Smooth muscle cell (in vitro differentiated cells): ENCODE measurements around the gene TRIM45. TPM values are rescaled to one million over a fixed set of nuclear protein-coding genes. Genes with fewer than 3 reads are reported as not detected.

Experiments
- DNase-seq: peaks from one replicate; lab custom pipeline; 2025; ENCODE audit not compliant: unreplicated experiment; lab: John Stamatoyannopoulos, UW
- H2AFZ ChIP-seq: fragments of 200-600 bp; sonication (generic); 2 replicates; pipeline ENCODE4 v1.6.0; 2016; ENCODE audit warnings: antibody characterized with exemption, low read depth, mild to moderate bottlenecking
- H3F3A ChIP-seq: fragments of 200-600 bp; sonication (generic); 2 replicates; pipeline ENCODE4 v1.6.0; 2017; ENCODE audit warnings: antibody characterized with exemption, low read depth
- H3K27ac ChIP-seq: fragments of 200-600 bp; sonication (generic); 2 replicates; pipeline ENCODE4 v1.5.1; 2016; ENCODE audit warnings: low read depth, mild to moderate bottlenecking
- H3K27me3 ChIP-seq: fragments of 200-600 bp; sonication (generic); 2 replicates; pipeline ENCODE4 v1.6.1; 2016; ENCODE audit warnings: low read depth, mild to moderate bottlenecking
- H3K36me3 ChIP-seq: fragments of 200-600 bp; sonication (generic); 2 replicates; pipeline ENCODE4 v1.5.1; 2016; ENCODE audit warnings: low read depth
- H3K4me1 ChIP-seq: fragments of 200-600 bp; sonication (generic); 2 replicates; pipeline ENCODE4 v1.5.1; 2016; ENCODE audit warnings: low read depth
- H3K4me2 ChIP-seq: fragments of 200-600 bp; sonication (generic); 2 replicates; pipeline ENCODE4 v1.6.0; 2016; ENCODE audit warnings: mild to moderate bottlenecking
- H3K4me3 ChIP-seq: fragments of 200-600 bp; sonication (generic); 2 replicates; pipeline ENCODE4 v1.5.1; 2016; ENCODE audit warnings: mild to moderate bottlenecking
- H3K79me2 ChIP-seq: fragments of 200-600 bp; sonication (generic); 2 replicates; pipeline ENCODE4 v1.6.0; 2016; ENCODE audit warnings: low read depth, mild to moderate bottlenecking
- H3K9ac ChIP-seq: fragments of 200-600 bp; sonication (generic); 2 replicates; pipeline ENCODE4 v1.6.0; 2016; ENCODE audit warnings: low read depth
- H3K9me3 ChIP-seq: fragments of 200-600 bp; sonication (generic); replicated peaks from 2 replicates; pipeline ENCODE4 v1.5.1; 2016; ENCODE audit warnings: low read depth
- H4K20me1 ChIP-seq: fragments of 200-600 bp; sonication (generic); 2 replicates; pipeline ENCODE4 v1.6.0; 2016; ENCODE audit warnings: low read depth
- WGBS: methylation state at CpG from one replicate; pipeline ENCODE4 v1.1.7; 2016; ENCODE audit warnings: low lambda C conversion rate; 5-methylcytosine and 5-hydroxymethylcytosine counted together
- polyA plus RNA-seq: library from polyadenylated mRNA; unstranded; fragments of >200 nt; fragmentation: Nextera tagmentation; extraction: Ambion mirVana; gene quantifications from 2 replicates; pipeline ENCODE4 v1.2.1, GENCODE V29; 2016
- total RNA-seq: library from RNA; depleted of rRNA; stranded (reverse); fragments of >200 nt; gene quantifications from 2 replicates; pipeline ENCODE4 v1.2.3, GENCODE V29; 2014
- TF ChIP-seq, protein P1 (sequence below): fragments of 200-600 bp; sonication (generic); IDR thresholded peaks from 2 replicates; pipeline ENCODE4 v1.5.1; 2017; ENCODE audit warnings: borderline replicate concordance, mild to moderate bottlenecking, antibody characterized with exemption; ENCODE audit not compliant: insufficient read depth, poor library complexity, severe bottlenecking

TRIM45 gene, protein sequence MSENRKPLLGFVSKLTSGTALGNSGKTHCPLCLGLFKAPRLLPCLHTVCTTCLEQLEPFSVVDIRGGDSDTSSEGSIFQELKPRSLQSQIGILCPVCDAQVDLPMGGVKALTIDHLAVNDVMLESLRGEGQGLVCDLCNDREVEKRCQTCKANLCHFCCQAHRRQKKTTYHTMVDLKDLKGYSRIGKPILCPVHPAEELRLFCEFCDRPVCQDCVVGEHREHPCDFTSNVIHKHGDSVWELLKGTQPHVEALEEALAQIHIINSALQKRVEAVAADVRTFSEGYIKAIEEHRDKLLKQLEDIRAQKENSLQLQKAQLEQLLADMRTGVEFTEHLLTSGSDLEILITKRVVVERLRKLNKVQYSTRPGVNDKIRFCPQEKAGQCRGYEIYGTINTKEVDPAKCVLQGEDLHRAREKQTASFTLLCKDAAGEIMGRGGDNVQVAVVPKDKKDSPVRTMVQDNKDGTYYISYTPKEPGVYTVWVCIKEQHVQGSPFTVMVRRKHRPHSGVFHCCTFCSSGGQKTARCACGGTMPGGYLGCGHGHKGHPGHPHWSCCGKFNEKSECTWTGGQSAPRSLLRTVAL
- total RNA-seq, result 3.5 and 4.4 TPM in 2 replicates
- polyA plus RNA-seq, result 4.6 and 6.4 TPM in 2 replicates

DNA sequence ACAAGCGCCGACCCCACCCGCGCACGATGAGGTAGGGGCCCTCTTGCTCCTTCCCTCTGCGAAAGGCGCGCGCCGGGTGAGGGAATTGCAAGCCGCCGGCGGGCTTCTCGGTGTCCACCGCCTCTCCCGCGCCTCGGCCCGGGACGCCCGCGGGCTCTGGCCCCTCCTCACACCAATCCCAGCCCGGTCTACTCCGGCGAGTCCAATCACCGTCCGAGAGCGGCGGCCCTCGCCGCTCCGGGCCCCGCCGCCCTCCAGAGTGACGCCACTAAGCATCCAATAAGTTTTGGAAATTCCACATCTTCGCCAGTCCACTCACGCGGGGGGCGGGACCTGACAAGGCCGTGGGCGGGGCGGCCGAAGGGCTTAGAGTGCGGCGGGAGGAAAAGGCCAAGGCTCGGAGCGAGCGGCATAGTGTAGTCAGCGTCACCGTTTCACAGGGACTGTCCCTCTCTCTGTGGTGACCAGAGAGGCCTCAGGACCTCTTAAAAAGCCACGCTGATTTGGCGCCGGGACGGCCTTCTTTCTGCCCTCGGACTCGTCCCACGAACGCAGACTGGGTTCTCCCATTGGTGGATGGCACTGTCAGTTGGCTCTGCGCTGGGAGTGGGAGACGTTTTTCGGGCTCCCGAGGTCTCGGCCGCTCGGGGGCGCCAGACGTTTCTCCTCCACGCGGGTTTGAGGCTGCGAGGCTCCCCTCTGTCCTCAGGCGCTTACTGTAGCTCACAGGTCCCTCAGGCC, at the start of gene TRIM45:
Gene TRIM45 (minus strand): TSS at position 161 of the 741 bp plus-strand sequence. CDS start 548 bp downstream, outside the sequence.
- Histone ChIP-seq H3F3A (no peaks in the 10 kb centered on the region), H3K4me3 (peak within 1 kb of the TSS; percentile 73), H3K27me3 (no peaks in the 10 kb centered on the region), H3K27ac (peak within 1 kb of the TSS; percentile 98), H3K4me2 (peak within 1 kb of the TSS; percentile 84), H3K9ac (peak within 1 kb of the TSS; percentile 99), H4K20me1 (no peaks in the 10 kb centered on the region), H3K4me1 (peaks cover 12% of the 10 kb centered on the region), H3K79me2 (no peaks in the 10 kb centered on the region), H2AFZ (peak within 1 kb of the TSS; percentile 84), H3K36me3 (no peaks in the 10 kb centered on the region), H3K9me3 (no peaks in the 10 kb centered on the region)
- DNase-seq, result peak; percentile 99
- WGBS, result 1% methylated on average over 65 of the region's 71 CpGs
- TF ChIP-seq, protein P1, sequence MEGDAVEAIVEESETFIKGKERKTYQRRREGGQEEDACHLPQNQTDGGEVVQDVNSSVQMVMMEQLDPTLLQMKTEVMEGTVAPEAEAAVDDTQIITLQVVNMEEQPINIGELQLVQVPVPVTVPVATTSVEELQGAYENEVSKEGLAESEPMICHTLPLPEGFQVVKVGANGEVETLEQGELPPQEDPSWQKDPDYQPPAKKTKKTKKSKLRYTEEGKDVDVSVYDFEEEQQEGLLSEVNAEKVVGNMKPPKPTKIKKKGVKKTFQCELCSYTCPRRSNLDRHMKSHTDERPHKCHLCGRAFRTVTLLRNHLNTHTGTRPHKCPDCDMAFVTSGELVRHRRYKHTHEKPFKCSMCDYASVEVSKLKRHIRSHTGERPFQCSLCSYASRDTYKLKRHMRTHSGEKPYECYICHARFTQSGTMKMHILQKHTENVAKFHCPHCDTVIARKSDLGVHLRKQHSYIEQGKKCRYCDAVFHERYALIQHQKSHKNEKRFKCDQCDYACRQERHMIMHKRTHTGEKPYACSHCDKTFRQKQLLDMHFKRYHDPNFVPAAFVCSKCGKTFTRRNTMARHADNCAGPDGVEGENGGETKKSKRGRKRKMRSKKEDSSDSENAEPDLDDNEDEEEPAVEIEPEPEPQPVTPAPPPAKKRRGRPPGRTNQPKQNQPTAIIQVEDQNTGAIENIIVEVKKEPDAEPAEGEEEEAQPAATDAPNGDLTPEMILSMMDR, result peak; percentile 71

GRCh38 chr1:117169871-117170596, 48.5 kb upstream of the TRIM45 start:
- Histone ChIP-seq H3K27ac (no peak overlapping the region), H3K27me3 (no peaks in the 10 kb centered on the region), H3K4me3 (no peak overlapping the region), H3K9me3 (no peaks in the 10 kb centered on the region), H2AFZ (no peak overlapping the region), H4K20me1 (no peaks in the 10 kb centered on the region), H3K79me2 (no peaks in the 10 kb centered on the region), H3K4me1 (no peaks in the 10 kb centered on the region), H3K9ac (no peak overlapping the region), H3K4me2 (no peak overlapping the region), H3F3A (no peaks in the 10 kb centered on the region), H3K36me3 (no peaks in the 10 kb centered on the region)
- TF ChIP-seq, protein P1, result no peak
- no peak for DNase-seq
- 62% methylated on average over 4 of the region's 4 CpGs for WGBS

DNA sequence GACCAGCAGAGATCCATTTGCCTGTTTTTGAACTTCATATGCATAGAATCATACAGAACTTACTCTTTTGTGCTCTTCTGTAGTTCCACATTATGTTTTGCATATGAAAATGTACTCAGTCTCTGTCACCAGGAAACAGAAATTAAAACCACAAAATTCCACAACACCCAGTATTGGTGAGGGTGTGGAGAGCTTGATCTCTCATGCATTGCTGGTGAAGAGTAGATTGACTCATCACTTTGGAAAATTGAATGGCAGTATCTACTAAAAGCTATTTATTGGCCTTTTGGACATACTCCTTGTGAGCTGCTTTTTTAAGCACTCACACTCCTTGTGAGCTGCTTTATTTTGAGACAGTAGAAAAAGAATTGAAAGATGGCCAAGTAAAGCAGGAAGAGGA, 45.9 kb upstream of the TRIM45 start:
- Histone ChIP-seq H3K9me3 (no peaks in the 10 kb centered on the region), H3K36me3 (no peaks in the 10 kb centered on the region), H3K4me2 (no peak overlapping the region), H3K27me3 (no peaks in the 10 kb centered on the region), H3K9ac (no peak overlapping the region), H3K4me1 (peaks cover 4% of the 10 kb centered on the region), H3K4me3 (no peak overlapping the region), H3K79me2 (no peaks in the 10 kb centered on the region), H3K27ac (no peak overlapping the region), H4K20me1 (no peaks in the 10 kb centered on the region), H3F3A (no peaks in the 10 kb centered on the region), H2AFZ (no peak overlapping the region)
- no peak for DNase-seq
- TF ChIP-seq, protein P1, result no peak
